ENCODE measurements around the gene CDK1.

The CDK1 gene

GRCh38 chr10:60733826-60734225, 44.5 kb upstream of the CDK1 start:
- no peak overlapping the region for H3K4me3 ChIP-seq (ENCODE audit: low read depth, low read length)
- no peak for DNase-seq (ENCODE audit: low read depth)
- TF ChIP-seq, protein P1, sequence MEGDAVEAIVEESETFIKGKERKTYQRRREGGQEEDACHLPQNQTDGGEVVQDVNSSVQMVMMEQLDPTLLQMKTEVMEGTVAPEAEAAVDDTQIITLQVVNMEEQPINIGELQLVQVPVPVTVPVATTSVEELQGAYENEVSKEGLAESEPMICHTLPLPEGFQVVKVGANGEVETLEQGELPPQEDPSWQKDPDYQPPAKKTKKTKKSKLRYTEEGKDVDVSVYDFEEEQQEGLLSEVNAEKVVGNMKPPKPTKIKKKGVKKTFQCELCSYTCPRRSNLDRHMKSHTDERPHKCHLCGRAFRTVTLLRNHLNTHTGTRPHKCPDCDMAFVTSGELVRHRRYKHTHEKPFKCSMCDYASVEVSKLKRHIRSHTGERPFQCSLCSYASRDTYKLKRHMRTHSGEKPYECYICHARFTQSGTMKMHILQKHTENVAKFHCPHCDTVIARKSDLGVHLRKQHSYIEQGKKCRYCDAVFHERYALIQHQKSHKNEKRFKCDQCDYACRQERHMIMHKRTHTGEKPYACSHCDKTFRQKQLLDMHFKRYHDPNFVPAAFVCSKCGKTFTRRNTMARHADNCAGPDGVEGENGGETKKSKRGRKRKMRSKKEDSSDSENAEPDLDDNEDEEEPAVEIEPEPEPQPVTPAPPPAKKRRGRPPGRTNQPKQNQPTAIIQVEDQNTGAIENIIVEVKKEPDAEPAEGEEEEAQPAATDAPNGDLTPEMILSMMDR (IDR thresholded peaks at IDR 0.05; ENCODE audit: low read depth, low read length, missing control alignments), result no peak

GRCh38 chr10:60734226-60734625, 44.1 kb upstream of the CDK1 start:
- no peak overlapping the region for H3K4me3 ChIP-seq (ENCODE audit: low read depth, low read length)
- TF ChIP-seq, protein P1 (IDR thresholded peaks at IDR 0.05; ENCODE audit: low read depth, low read length, missing control alignments), result no peak

GRCh38 chr10:60735244-60735643, 43.0 kb upstream of the CDK1 start:
- TF ChIP-seq, protein P1 (IDR thresholded peaks at IDR 0.05; ENCODE audit: low read depth, low read length, missing control alignments), result no peak
- DNase-seq (ENCODE audit: low read depth), result no peak
- H3K4me3 ChIP-seq (ENCODE audit: low read depth, low read length), result no peak overlapping the region

More at GRCh38 chr10:60734226-60734625, 44.1 kb upstream of the CDK1 start:
- no peak for DNase-seq (ENCODE audit: low read depth)

GRCh38 chr10:60737242-60737641, 41.0 kb upstream of the CDK1 start:
- TF ChIP-seq, protein P1 (IDR thresholded peaks at IDR 0.05; ENCODE audit: low read depth, low read length, missing control alignments), result no peak
- no peak for DNase-seq (ENCODE audit: low read depth)
- H3K4me3 ChIP-seq (ENCODE audit: low read depth, low read length), result no peak overlapping the region

- H3K4me3 ChIP-seq (ENCODE audit: low read depth, low read length), result no peak overlapping the region
- no peak for DNase-seq (ENCODE audit: low read depth)
- TF ChIP-seq, protein P1 (IDR thresholded peaks at IDR 0.05; ENCODE audit: low read depth, low read length, missing control alignments), result no peak
Observed at GRCh38 chr10:60739558-60739957, 38.7 kb upstream of the CDK1 start.

GRCh38 chr10:60742512-60742911, 35.8 kb upstream of the CDK1 start:
- no peak overlapping the region for H3K4me3 ChIP-seq (ENCODE audit: low read depth, low read length)
- no peak for DNase-seq (ENCODE audit: low read depth)
- TF ChIP-seq, protein P1 (IDR thresholded peaks at IDR 0.05; ENCODE audit: low read depth, low read length, missing control alignments), result no peak

- TF ChIP-seq, protein P1 (IDR thresholded peaks at IDR 0.05; ENCODE audit: low read depth, low read length, missing control alignments), result no peak
- DNase-seq (ENCODE audit: low read depth), result no peak
- H3K4me3 ChIP-seq (ENCODE audit: low read depth, low read length), result no peak overlapping the region
Observed at GRCh38 chr10:60747817-60748469, 30.3 kb upstream of the CDK1 start.

All from GM12864 (cell line).